GM12892 (cell line): Measurements from ENCODE around the gene E2F4.
A peak's percentile ranks its signal among the peaks of the same experiment; 100 is the strongest.

Experiments used
- POLR2A ChIP-seq: IDR thresholded peaks from 2 replicates; pipeline ENCODE4 v1.6.1; 2011; ENCODE audit warnings: low read depth, low read length, control low read depth
- POLR2AphosphoS5 ChIP-seq: IDR thresholded peaks from 2 replicates; pipeline ENCODE4 v1.6.1; 2011; ENCODE audit warnings: low read depth, low read length, control low read depth
- TAF1 ChIP-seq: IDR thresholded peaks from 2 replicates; pipeline ENCODE4 v1.6.1; 2011; ENCODE audit warnings: low read depth, mild to moderate bottlenecking, control low read depth, low read length, borderline replicate concordance

GRCh38 chr16:67158637-67159600, 33.0 kb upstream of the E2F4 start:
- TF ChIP-seq POLR2AphosphoS5 (peak; percentile 33; the same call in 1 of the 2 replicates), POLR2A (0 out of 2 replicates have a peak, but pooled peaks have one; percentile 46), TAF1 (no peak)
